Measurements from ENCODE around the gene SLC12A5. TPM values are rescaled to one million over a fixed set of nuclear protein-coding genes. Genes with fewer than 3 reads are reported as not detected.

Gene SLC12A5
- total RNA-seq, 2 experiments from 2014 or later = 3.8 to 11.0 TPM

GRCh38 chr20:46077642-46078305 lies 48.8 kb downstream of the SLC12A5 start:
- no peak for DNase-seq (ENCODE audit: low spot score)
- Histone ChIP-seq H3K4me3 (ENCODE audit: low read depth, low read length, poor library complexity, severe bottlenecking) (no peak overlapping the region), H3K27ac (ENCODE audit: low read depth, low read length, poor library complexity, severe bottlenecking) (no peak overlapping the region), H3K9me3 (ENCODE audit: low read length) (no peaks in the 10 kb centered on the region), H2AFZ (ENCODE audit: low read length) (no peak overlapping the region), H3K79me2 (ENCODE audit: insufficient read depth, low read depth, low read length) (peaks cover 35% of the 10 kb centered on the region), H3K36me3 (ENCODE audit: insufficient read depth, low read length) (peaks cover 71% of the 10 kb centered on the region), H3K9me2 (ENCODE audit: insufficient read depth, low read length) (no peaks in the 10 kb centered on the region), H3K4me1 (ENCODE audit: insufficient read depth, low read length, poor library complexity, severe bottlenecking) (no peaks in the 10 kb centered on the region), H3K4me2 (ENCODE audit: low read length) (no peak overlapping the region), H4K20me1 (ENCODE audit: insufficient read depth, low read length) (peaks cover 29% of the 10 kb centered on the region)
- TF ChIP-seq EZH2phosphoT487 (IDR thresholded peaks at IDR 0.05; ENCODE audit: borderline replicate concordance, low read depth, low read length) = no peak
- TF ChIP-seq CTCF (conservative IDR thresholded peaks at IDR 0.05; ENCODE audit: low read length) = no peak
- POLR2A ChIA-PET = no interaction called here
- intact Hi-C loops (cut with micrococcal nuclease; ENCODE audit: unreplicated experiment) = no loop called here
- CTCF ChIA-PET (ENCODE audit: unreplicated experiment) = no interaction called here
- no TSS peak for BruUV-seq (replicated peaks)

DNA sequence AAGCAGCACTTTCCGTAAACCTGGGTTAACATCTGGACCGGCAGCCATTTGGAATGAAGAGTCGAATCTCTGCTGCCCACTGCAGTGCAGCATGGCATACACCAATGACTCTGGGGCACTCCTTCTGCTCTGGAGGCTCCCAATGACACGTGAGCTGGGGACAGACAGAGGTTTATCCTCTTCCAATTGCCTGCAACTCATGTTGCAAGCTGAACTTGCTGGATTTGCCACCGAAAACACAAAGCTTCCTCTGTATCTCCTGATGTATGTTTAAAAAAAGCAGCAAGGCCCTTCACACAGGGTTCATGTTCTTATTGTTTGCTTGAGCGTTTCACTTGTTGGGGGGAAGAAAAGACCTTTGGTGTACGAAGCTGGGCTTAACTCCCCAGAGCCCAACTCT lies 49.9 kb downstream of the SLC12A5 start:
- BruUV-seq (replicated peaks) = no TSS peak
- H4K20me1 ChIP-seq (ENCODE audit: insufficient read depth, low read length) = peaks cover 38% of the 10 kb centered on the region
- peaks cover 47% of the 10 kb centered on the region for H3K79me2 ChIP-seq (ENCODE audit: insufficient read depth, low read depth, low read length)
- no peaks in the 10 kb centered on the region for H3K4me1 ChIP-seq (ENCODE audit: insufficient read depth, low read length, poor library complexity, severe bottlenecking)
- H3K36me3 ChIP-seq (ENCODE audit: insufficient read depth, low read length) = peaks cover 62% of the 10 kb centered on the region
- H3K9me2 ChIP-seq (ENCODE audit: insufficient read depth, low read length) = no peaks in the 10 kb centered on the region
- H3K4me2 ChIP-seq (ENCODE audit: low read length) = no peak overlapping the region
- TF ChIP-seq CTCF (conservative IDR thresholded peaks at IDR 0.05; ENCODE audit: low read length) (no peak), EZH2phosphoT487 (IDR thresholded peaks at IDR 0.05; ENCODE audit: borderline replicate concordance, low read depth, low read length) (no peak)
- no peaks in the 10 kb centered on the region for H3K9me3 ChIP-seq (ENCODE audit: low read length)
- CTCF ChIA-PET (ENCODE audit: unreplicated experiment) = no interaction called here
- no peak overlapping the region for H2AFZ ChIP-seq (ENCODE audit: low read length)
- no peak for DNase-seq (ENCODE audit: low spot score)
- no peak overlapping the region for H3K4me3 ChIP-seq (ENCODE audit: low read depth, low read length, poor library complexity, severe bottlenecking)
- H3K27ac ChIP-seq (ENCODE audit: low read depth, low read length, poor library complexity, severe bottlenecking) = no peak overlapping the region
- POLR2A ChIA-PET = no interaction called here
- intact Hi-C loops (cut with micrococcal nuclease; ENCODE audit: unreplicated experiment) = no loop called here

DNA sequence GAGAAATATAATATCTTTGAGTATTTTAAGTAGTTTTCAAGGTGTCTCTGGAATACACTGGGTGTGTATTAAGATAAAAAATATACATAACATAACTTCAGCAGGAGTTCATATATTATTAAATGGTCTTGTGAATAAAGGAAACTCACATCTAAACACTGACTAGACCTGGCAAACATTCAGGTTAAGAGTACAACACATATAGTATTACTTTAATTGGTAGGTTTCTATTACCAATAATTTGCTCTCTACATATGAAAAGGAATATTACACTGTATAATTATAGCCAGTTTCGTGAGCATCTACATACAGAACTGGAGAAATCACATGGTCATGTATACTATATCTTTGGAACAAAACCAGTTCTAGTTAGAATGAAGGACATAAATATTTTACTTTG lies 52.1 kb downstream of the SLC12A5 start:
- BruUV-seq (replicated peaks) = no TSS peak
- Histone ChIP-seq H2AFZ (ENCODE audit: low read length) (no peak overlapping the region), H3K79me2 (ENCODE audit: insufficient read depth, low read depth, low read length) (peaks cover 68% of the 10 kb centered on the region), H3K4me3 (ENCODE audit: low read depth, low read length, poor library complexity, severe bottlenecking) (no peak overlapping the region), H3K4me2 (ENCODE audit: low read length) (no peak overlapping the region), H4K20me1 (ENCODE audit: insufficient read depth, low read length) (peaks cover 56% of the 10 kb centered on the region), H3K4me1 (ENCODE audit: insufficient read depth, low read length, poor library complexity, severe bottlenecking) (peaks cover 6% of the 10 kb centered on the region), H3K9me3 (ENCODE audit: low read length) (no peaks in the 10 kb centered on the region), H3K9me2 (ENCODE audit: insufficient read depth, low read length) (no peaks in the 10 kb centered on the region), H3K36me3 (ENCODE audit: insufficient read depth, low read length) (peaks cover 41% of the 10 kb centered on the region), H3K27ac (ENCODE audit: low read depth, low read length, poor library complexity, severe bottlenecking) (no peak overlapping the region)
- intact Hi-C loops (cut with micrococcal nuclease; ENCODE audit: unreplicated experiment) = no loop called here
- ChIA-PET CTCF (ENCODE audit: unreplicated experiment) (no interaction called here), POLR2A (no interaction called here)
- TF ChIP-seq CTCF (conservative IDR thresholded peaks at IDR 0.05; ENCODE audit: low read length) (no peak), EZH2phosphoT487 (IDR thresholded peaks at IDR 0.05; ENCODE audit: borderline replicate concordance, low read depth, low read length) (no peak)
- no peak for DNase-seq (ENCODE audit: low spot score)
